NCI-H82 (cell line): ENCODE measurements around the gene PRMT7.

Experiments used
- DNase-seq: peaks from one replicate; lab custom pipeline; 2025; lab: John Stamatoyannopoulos, UW

The PRMT7 gene

DNA sequence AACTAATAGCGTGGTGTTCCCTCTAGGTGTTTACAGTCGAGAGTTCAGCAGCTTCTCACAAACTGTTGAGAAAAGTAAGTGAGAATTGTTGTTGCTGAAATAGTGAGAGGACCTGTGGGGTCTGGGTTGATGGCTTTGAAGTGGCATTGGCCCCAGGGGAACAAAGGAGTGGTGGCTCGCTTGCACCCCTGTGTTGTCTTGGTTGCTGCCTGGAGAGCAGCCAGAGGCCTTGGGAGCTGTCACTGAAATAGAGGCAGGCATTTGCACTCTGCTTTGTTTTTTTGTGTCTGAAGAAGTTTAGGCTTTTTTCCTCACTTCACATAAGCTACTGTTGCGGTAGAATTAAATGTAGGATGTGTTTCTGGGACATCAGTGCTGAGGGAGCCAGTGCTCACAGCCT, 36.8 kb downstream of the PRMT7 start:
- no peak for DNase-seq

DNA sequence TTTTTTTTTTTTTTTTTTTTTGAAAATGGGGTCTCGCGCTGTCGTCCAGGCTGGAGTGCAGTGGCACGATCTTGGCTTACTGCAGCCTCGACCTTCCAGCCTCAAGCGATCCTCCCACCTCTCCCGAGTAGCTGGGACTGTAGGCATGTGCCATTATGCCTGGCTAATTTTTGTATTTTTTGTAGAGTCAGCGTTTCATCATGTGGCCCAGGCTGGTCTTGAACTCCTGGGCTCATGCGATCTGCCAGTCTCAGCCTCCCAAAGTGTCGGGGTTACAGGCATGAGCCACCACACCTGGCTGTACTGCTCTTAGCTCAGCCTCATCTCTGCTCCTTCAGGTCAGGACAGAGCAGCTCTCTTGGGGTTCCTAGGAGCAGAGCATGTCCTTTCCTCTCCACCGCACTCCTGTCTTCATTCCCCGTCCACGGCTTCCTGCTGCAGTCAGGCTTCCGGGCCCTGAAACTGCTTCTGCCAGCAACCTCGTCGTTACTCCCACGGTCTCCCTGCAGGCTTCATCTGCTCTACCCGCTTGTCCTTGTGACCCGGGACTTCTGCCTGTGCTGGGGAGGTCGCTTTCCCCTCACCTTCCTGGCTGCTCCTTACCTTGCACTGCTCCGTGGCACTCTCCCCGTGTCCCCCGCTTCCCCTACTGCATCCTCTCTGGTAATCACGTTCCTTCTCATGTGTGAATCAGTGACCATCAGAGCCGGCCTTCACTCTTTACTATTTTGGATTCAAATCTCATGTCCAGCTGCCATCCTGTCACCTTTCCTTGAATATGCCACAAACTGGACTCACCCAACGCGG, 38.0 kb downstream of the PRMT7 start:
- DNase-seq: no peak

DNA sequence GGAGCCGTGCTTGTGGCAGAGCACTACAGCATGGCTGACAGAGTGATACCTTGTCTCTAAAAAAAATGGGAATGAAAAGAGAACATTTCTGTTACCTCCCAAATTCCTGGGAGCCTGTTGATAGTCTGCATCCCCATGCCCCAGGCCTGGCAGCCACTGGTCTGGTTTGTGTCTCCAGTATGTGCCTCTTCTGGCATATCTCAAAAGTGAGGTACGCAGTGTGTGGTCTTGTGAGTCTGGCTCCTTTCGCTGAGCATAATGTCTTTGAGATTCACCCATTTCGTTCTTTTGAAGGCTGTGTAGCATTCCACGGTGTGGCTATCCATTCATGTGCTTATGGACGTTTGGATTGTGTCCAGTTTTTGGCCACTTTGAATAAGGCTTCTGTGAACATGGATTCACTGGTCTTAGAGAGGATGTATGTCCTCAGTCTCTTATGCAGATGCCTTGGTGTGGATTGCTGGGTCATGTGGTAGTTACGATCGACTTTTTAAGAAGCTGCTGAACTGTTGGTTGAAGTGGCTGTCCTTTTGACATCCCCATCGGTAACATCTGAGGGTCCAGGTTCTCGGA, 39.1 kb downstream of the PRMT7 start:
- no peak for DNase-seq

GRCh38 chr16:68350813-68351350, 40.1 kb downstream of the PRMT7 start:
- no peak for DNase-seq

GRCh38 chr16:68351463-68351862, 40.6 kb downstream of the PRMT7 start:
- no peak for DNase-seq

GRCh38 chr16:68351991-68352431, 41.2 kb downstream of the PRMT7 start:
- no peak for DNase-seq

DNA sequence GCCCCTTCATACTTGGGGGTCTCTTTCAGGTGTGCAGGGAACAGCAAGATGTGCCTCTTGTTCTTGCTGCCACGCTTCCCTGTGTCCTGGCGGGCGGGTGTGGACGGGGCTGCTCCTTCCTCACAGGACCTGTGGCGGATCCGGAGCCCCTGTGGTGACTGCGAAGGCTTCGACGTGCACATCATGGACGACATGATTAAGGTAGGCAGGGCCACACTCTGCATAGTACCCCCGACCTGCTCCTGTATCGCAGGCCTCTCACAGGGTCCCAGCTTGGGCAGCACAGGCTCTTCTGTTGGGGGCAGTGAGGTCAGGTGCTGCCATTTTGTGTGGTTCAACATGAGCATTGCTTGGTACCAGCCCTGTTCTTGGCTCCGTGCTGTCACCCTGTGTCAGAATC, 42.5 kb downstream of the PRMT7 start:
- no peak for DNase-seq

DNA sequence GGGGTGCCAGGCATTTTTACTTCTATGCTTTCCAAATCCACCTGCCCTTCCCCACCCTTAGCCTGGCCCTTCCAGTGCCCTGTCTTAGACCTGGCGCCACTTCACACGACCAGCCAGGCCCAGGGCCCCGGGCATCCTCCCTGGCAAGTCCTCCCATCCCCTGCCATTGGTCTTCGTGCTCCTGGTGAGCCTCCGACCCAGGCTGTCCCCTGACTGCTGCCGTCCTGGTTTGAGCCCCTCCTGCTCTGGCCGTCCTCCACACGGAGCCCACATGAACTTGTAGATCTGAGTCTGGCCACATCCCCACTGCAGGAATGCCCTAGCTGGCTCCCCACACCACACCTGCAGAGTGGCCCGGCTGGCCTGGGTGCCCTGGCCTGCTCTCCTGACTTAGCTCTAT, 44.0 kb downstream of the PRMT7 start:
- DNase-seq: no peak

DNA sequence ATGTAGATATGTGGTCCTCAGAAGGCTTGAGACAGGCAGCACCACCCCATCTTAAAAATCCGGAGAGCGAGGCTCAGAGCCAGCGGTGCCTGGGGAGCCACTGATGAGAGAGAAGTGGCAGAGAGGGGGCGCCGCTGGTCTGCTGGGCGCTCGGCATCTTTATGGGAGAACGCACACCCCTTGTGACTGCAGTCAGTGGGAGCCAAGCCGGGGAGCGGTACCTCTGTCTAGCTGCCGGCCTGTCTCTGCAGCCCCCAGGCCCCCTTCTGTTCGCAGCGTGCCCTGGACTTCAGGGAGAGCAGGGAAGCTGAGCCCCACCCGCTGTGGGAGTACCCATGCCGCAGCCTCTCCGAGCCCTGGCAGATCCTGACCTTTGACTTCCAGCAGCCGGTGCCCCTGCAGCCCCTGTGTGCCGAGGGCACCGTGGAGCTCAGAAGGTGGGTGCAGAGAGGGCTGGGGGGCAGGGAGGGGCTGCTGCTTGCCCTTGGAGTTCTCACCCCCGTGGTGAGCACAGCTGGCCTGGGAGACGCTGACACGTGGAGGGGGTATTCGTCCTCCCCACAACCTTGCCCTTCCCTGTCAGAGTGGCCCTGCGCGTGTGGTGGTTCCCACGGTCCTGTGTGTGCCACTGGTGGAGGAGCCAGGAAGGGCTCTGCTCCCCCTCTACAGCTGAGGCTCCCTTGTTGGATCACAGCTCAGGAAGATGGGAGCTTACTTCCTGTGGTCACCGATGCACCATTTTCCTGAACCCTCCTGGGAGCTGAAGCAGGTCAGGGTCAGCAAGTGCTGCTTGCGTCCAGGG, 44.8 kb downstream of the PRMT7 start:
- no peak for DNase-seq

GRCh38 chr16:68356249-68356918, 45.6 kb downstream of the PRMT7 start:
- DNase-seq: no peak

GRCh38 chr16:68356919-68357286, 46.1 kb downstream of the PRMT7 start:
- DNase-seq: no peak

- DNase-seq: no peak
Measured at GRCh38 chr16:68357521-68357922, 46.7 kb downstream of the PRMT7 start.

DNA sequence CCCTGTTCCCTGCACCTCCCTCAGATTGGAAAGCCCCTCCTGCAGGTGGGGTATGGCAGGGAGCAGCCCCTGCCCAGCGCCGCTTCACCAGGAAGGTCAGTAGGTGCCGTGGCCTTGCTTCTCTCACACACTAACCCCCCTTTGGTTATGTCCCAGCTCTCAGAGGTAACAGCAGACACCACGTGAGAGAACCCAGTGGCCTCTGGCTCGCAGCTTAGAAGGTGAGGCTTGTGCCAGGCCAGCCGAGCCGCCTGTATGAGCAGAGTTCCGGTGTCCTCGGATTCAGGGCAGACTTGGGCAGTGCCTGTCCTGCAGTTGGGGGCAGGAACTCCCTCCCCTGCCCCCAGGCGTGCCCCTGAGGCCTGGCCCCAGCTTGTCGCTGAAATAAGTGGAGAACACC, 47.1 kb downstream of the PRMT7 start:
- no peak for DNase-seq

DNA sequence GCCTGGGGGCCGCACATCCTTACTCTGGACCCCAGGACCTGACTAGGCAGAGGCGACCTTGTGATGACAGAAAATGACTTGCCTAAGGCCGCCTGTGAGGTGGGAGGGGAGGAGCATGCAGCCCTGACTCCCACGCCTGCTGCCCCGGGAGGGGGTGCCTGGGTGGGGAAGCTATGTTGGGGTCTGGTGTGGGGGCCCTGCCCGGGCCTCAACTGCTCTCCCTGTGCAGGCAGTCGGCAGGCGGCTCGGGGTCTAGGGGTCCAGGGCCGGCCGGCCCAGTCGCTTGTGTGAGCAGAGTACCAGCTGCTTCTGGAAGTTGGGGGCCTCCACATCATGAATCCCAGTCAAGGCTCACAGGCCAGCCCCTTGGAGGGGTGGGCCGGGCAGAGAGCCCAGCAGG, 48.1 kb downstream of the PRMT7 start:
- no peak for DNase-seq

GRCh38 chr16:68359398-68360191, 48.8 kb downstream of the PRMT7 start:
- no peak for DNase-seq

- no peak for DNase-seq
Measured at GRCh38 chr16:68360547-68360946, 49.7 kb downstream of the PRMT7 start.

DNA sequence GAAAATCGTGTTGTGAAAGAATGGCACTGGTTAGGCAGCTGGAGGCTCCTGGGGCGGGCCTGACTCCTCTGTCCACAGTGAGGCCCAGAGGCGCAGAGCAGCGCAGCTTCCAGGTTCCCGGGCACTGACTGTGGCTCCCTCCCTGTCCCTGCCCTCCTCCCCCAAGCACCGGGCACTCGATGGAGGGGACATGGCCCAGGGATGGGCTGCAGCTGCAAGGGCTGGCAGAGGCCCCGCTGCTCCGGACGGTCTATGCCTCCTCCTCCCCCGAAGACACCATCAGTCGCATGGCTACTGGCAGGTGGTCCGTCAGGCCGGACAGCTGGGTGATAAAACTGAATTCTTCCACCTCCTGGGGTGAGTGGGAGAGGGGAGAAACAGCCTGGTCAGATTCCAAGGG, 50.1 kb downstream of the PRMT7 start:
- DNase-seq: no peak

DNA sequence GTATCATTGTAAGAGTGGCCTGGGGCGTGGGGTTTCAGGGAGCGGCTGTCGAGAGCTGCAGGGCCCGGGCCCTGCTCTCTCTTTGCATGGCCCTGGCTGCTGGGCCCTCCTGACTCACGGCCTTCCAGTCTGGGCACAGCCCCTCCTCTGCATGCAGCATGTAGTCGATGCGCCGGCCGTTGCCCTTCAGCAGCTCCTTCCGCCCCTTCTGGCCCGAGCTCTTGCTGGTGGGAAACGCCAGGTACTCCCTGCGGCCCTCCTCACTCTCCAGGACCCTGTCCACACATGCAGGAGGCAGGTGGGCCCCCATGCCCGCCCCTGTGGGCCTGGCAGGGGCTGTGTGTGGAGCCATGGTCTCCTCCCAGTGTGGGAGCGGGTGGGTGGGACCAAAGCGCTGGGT, 50.7 kb downstream of the PRMT7 start:
- DNase-seq: no peak

GRCh38 chr16:68362262-68362913, 51.6 kb downstream of the PRMT7 start:
- DNase-seq: peak; percentile 16

DNA sequence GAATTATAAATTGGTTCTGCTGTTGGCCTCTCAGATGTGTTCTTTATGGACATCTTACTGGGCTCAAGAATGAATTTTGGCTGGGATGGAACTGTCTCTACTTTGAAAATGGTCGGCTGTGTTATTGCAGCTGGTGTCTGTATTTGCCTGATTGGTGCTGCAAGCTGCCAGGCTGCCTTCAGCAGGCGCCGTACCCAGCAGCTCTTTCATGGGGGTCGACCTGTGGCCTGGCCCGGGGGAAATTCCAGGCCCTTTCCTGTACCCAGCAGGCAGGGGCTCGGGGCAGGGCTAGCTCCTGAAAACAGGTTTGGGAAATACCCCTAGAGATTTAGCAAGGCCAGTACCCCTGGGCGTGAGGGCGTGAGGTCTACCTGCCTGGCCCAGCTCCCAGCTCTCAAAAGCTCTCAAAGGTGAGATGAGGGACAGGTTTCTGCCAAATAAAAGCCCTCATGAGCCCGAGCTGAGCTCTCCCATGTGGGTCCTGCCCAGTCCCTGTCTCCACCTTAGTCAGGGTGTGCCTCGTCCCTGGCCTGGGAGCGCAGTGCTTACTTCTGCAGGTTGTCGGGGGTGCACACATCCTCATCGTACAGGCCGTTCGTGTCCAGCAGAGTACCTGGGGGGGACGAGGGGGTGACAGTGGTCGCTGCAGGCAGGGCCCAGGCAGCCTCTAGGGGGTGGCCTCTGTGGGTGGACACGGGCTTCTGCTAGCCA, 52.3 kb downstream of the PRMT7 start:
- DNase-seq: no peak
